HAP-1 (cell line): ENCODE measurements around the gene ARHGEF17.

Source experiments
- DNase-seq, 2 experiments: peaks; one replicate each; pipeline ENCODE4 v3.0.0-alpha.2; 2016 to 2020; ENCODE audit warnings: low spot score in 2 of 2
- H3K27me3 ChIP-seq: fragments of 250-450 bp; sonication (Bioruptor Pico); 2 replicates; pipeline ENCODE4 v1.5.1; 2020; ENCODE audit warnings: low read depth, mild to moderate bottlenecking, moderate library complexity
- H3K36me3 ChIP-seq: fragments of 250-450 bp; sonication (Bioruptor Pico); replicated peaks from 2 replicates; pipeline ENCODE4 v1.5.1; 2020; ENCODE audit warnings: mild to moderate bottlenecking
- H3K4me1 ChIP-seq: fragments of 250-450 bp; sonication (Bioruptor Pico); 2 replicates; pipeline ENCODE4 v1.5.1; 2020; ENCODE audit warnings: mild to moderate bottlenecking
- H3K4me3 ChIP-seq: fragments of 250-450 bp; sonication (Bioruptor Pico); 2 replicates; pipeline ENCODE4 v1.5.1; 2020; ENCODE audit warnings: mild to moderate bottlenecking, moderate library complexity
- H3K9me3 ChIP-seq: fragments of 250-450 bp; sonication (Bioruptor Pico); 2 replicates; pipeline ENCODE4 v1.5.1; 2020; ENCODE audit warnings: mild to moderate bottlenecking, moderate library complexity
- in situ Hi-C: fragments of 300-500 bp; cut with MboI; formaldehyde crosslinking; loops from 3 replicates; pipeline ENCODE4 v1.14.3; 2020; ENCODE audit warnings: low sequenced_read_pairs, inconsistent platforms, mixed read lengths

Gene ARHGEF17

DNA sequence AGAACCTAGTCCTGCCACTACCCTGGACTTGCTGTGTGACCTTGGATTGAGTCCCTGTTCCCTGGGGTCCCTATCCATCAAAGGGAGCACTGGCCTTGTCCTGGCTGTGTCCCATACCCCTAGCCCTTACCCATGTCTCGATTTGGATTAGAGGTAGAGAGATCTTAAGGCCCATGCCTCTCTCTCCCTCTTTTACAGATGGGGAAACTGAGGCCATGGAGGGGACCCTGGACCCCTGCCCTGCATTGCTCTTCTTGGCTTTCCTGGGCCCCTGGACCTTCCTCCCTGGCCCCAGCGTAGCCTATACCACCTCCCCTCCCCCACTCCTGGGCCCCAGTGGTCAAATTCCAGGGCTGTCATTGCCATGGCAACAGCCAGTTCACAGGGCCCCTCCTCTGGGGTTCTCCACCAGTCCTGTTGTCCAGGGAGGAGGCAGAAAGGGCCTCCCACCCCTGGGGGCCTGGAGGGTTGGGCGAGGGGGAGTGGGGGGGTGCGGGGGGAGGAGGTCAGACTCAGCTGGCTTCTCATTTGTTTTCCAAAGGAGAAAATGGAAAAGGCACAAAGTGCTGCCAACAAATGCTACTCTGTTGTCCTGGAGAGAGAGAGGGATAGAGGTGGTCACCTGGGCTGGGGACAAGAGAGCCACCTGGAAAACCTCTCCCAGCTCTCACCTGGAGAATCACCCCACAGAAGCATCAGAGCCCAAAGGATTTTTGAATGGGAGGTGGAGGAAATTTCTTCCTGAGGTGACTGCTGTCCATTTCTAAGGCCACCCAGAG, 23.3 kb downstream of the ARHGEF17 start:
- DNase-seq, result peak; percentile 25 to 80
- in situ Hi-C loops, result no loop called here
- Histone ChIP-seq H3K36me3 (no peaks in the 10 kb centered on the region), H3K4me3 (no peak overlapping the region), H3K9me3 (no peaks in the 10 kb centered on the region), H3K27me3 (no peaks in the 10 kb centered on the region), H3K4me1 (peaks cover 18% of the 10 kb centered on the region)

- in situ Hi-C loops, result no loop called here
- Histone ChIP-seq H3K4me3 (no peak overlapping the region), H3K27me3 (no peaks in the 10 kb centered on the region), H3K4me1 (peaks cover 18% of the 10 kb centered on the region), H3K9me3 (no peaks in the 10 kb centered on the region), H3K36me3 (no peaks in the 10 kb centered on the region)
- no peak for DNase-seq
These were observed 25.1 kb downstream of the ARHGEF17 start for GRCh38 chr11:73333173-73333572.

DNA sequence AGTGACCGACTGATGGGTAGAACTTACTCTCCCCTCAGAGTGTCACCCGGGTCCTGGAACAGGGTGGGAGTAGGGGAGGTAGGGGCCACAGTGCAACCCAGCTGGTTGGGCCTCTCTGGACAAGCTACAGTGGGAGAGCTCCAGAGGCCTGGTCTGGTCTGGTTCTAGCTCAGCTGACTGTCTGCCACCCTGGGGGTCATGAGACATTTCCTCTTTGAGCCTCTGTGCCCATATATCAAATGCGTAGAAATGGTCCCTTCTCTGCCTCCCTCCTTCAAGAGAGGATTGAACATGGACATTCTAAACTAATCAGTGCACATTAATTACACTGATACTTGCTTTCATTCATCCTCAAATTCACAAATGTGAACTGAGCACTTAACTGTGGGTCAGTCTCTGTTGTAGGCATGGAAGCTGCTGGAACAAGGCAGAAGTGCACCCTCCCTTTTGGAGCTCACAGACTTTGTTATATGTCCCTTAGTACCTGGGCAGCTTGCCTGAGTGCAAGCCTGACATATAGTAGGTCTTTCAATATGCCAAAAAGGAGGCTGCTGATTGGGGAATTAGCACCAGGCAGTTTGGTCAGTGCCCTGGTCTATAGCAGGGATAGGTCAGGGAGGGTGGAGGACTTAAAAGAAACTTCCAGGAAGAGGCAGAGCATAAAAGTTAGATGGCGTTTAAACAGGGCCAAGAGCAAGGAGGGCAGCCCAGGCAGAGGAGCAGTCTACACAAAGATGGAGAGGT, 25.7 kb downstream of the ARHGEF17 start:
- peaks cover 18% of the 10 kb centered on the region for H3K4me1 ChIP-seq
- DNase-seq, result no peak
- in situ Hi-C loops, result no loop called here
- H3K27me3 ChIP-seq, result no peaks in the 10 kb centered on the region
- H3K4me3 ChIP-seq, result no peak overlapping the region
- H3K36me3 ChIP-seq, result no peaks in the 10 kb centered on the region
- no peaks in the 10 kb centered on the region for H3K9me3 ChIP-seq

- Histone ChIP-seq H3K36me3 (no peaks in the 10 kb centered on the region), H3K4me1 (peaks cover 18% of the 10 kb centered on the region), H3K4me3 (no peak overlapping the region), H3K27me3 (no peaks in the 10 kb centered on the region), H3K9me3 (no peaks in the 10 kb centered on the region)
- DNase-seq, result no peak
- in situ Hi-C loops, result no loop called here
These were observed 26.5 kb downstream of the ARHGEF17 start for GRCh38 chr11:73334384-73335203.

DNA sequence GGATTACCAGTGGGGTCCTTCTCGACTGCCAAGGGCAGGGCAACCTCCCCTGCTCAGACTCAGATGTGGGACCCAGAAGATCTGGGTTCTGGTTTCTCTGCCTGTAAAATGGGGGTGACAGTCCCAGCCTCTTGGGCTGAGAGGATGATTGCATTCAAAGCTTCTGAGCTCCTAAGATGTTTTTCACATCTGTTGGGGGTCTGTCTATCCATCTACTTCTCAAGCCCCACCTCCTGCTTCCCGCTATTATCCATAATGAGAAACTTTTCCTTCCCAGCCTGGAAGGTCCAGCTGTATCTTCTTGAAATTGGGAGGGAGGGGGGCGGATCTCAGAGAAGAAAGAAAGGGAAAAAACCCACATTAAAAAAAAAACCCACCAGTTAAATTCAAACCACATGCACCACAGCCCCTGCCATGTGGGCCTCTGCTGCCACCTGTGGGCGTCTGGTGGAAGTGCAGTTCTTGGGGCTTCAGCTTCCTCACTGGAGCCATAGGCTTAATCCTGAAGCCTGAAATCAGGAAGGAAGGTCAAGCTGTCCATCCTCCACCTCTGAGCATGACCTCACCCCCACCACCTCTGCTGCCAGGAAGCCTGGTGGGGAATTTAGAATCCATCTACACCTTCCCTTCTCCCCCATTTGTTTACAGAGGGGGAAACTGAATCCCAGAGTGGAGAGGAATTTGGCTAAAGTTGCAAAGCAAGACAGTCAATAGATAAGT, 27.3 kb downstream of the ARHGEF17 start:
- in situ Hi-C loops, result no loop called here
- no peaks in the 10 kb centered on the region for H3K9me3 ChIP-seq
- DNase-seq, result peak; percentile 61 to 92
- no peaks in the 10 kb centered on the region for H3K27me3 ChIP-seq
- H3K4me3 ChIP-seq, result no peak overlapping the region
- H3K4me1 ChIP-seq, result peaks cover 18% of the 10 kb centered on the region
- H3K36me3 ChIP-seq, result no peaks in the 10 kb centered on the region

DNA sequence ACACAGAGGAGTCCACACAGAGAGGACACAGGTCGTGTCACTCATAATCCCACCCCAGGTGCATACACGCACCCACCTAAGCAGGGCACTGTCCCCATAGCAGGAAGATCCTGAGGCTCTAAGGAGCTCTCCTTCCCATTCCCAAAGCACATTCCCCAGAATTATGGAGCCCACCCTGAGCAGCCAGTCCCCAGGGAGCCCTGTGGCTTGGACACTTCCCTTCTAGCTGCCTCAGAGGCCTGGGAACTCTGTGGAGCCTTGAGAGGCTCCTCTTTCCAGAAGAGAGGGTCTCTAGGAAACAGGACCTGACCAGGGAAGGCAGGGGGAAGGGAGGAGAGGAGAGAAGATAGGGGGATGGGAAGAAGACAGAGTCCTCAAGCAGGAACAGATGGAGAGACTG, 29.8 kb downstream of the ARHGEF17 start:
- Histone ChIP-seq H3K4me3 (no peak overlapping the region), H3K4me1 (peaks cover 7% of the 10 kb centered on the region), H3K36me3 (no peaks in the 10 kb centered on the region), H3K27me3 (no peaks in the 10 kb centered on the region), H3K9me3 (no peaks in the 10 kb centered on the region)
- in situ Hi-C loops, result no loop called here
- no peak for DNase-seq

DNA sequence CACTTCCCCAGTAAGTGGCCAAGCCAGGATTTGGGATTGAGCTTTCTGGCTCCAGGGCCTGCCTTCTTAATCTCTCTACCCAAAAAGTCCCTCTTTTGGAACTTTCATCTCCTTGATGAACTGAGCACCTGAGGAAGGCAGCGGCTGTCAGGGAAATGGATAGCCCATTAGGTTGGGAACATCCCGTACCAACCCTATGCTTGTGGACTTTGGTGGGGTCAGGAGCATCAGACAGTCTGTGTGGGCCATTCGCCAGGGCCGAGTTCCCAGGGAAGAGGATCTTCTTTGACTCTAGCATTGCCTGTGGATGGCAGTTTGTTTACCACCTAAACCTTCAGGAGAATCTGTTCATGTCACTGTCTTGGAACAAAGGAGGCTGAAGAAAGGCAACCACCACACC, 30.2 kb downstream of the ARHGEF17 start:
- Histone ChIP-seq H3K4me3 (no peak overlapping the region), H3K36me3 (no peaks in the 10 kb centered on the region), H3K9me3 (no peaks in the 10 kb centered on the region), H3K27me3 (no peaks in the 10 kb centered on the region), H3K4me1 (peaks cover 7% of the 10 kb centered on the region)
- in situ Hi-C loops, result no loop called here
- DNase-seq, result no peak

- H3K4me1 ChIP-seq, result peaks cover 2% of the 10 kb centered on the region
- no peaks in the 10 kb centered on the region for H3K36me3 ChIP-seq
- DNase-seq, result no peak
- in situ Hi-C loops, result no loop called here
- no peaks in the 10 kb centered on the region for H3K27me3 ChIP-seq
- H3K9me3 ChIP-seq, result no peaks in the 10 kb centered on the region
- H3K4me3 ChIP-seq, result no peak overlapping the region
These were observed 32.1 kb downstream of the ARHGEF17 start for GRCh38 chr11:73340164-73340563.

DNA sequence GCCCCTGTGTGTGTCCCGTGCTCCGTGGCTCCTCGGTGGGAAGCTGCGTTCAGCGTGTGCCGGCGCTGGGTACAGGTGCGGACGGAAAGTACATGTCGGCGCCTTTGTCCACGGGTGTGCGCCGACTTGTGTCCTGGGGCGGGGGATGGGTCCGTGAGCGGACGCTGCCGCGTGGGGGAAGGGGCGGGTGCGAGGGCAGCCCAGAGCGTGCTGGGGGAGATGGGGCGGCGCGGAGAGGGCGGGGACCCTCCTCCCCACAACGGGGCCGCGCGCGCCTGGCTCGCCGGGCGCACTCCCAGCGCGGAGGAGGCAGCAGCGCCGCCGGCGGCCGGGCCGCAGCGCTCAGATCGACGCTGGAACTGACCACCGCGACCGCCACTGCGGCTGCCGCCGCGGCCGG, 34.6 kb downstream of the ARHGEF17 start:
- Histone ChIP-seq H3K4me1 (no peaks in the 10 kb centered on the region), H3K4me3 (no peak overlapping the region), H3K36me3 (no peaks in the 10 kb centered on the region), H3K27me3 (no peaks in the 10 kb centered on the region), H3K9me3 (no peaks in the 10 kb centered on the region)
- in situ Hi-C loops, result no loop called here
- DNase-seq, result no peak

DNA sequence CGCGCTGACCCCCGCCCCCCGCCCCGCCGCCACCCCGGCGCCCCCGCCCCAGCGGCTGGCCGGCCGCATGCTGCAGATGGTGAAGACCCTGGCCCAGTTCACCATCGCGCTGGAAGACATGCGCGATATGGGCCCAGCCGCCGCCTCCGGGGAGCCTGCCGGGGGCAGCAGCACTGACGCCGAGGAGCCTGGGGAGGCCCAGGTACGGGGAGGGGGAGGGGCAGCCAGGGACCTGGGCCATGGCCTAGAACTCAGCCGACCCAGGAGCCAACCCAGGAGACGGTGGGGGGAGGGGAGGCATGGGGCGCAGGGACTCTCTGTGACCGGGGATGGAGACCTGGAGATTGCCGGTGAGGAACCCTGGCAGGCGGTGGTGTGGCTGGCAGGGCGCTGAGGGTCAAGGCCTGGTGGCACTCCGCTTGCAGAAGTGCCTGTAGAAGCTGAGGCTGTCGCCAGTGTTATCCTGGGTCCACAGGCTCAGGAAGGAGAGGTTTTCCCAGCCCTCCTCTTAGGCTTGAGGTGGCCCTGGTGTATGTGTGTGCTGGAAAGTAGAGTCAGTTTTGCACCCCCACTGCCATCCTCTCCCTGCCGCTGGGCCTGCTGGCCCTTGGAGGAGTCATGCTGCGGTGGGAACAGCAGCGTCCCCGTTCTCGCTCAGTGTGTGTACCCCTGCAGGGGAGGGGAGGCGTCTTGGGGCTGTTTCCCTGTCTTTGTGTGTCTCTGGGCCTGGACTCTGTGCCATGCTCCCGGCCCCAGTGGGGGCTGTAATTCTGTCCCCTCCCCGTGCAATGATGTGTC, 35.2 kb downstream of the ARHGEF17 start:
- Histone ChIP-seq H3K4me1 (no peaks in the 10 kb centered on the region), H3K9me3 (no peaks in the 10 kb centered on the region), H3K4me3 (no peak overlapping the region), H3K27me3 (no peaks in the 10 kb centered on the region), H3K36me3 (no peaks in the 10 kb centered on the region)
- in situ Hi-C loops, result no loop called here
- DNase-seq, result no peak

DNA sequence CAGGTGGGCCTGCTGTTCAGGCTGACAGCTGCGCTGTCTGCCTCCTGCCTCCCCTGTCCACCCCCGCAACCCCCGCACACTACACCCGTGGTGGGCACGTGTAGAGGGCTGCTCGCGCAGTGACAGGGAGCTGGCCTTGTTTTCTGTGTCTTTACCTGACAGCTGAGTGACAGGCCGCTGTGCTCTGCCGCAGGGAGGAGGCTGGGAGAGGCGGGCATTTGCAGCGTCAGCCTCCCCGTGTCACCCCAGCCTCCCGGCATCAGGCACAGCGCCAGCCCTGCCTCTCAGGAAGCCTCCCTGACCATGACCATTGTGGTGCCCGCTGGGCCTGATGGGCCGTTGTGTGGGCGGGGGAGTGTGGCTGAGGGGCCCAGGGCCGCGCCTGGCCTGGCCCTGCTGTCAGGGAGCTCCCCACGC, 36.1 kb downstream of the ARHGEF17 start:
- Histone ChIP-seq H3K4me3 (no peak overlapping the region), H3K4me1 (no peaks in the 10 kb centered on the region), H3K27me3 (no peaks in the 10 kb centered on the region), H3K36me3 (no peaks in the 10 kb centered on the region), H3K9me3 (no peaks in the 10 kb centered on the region)
- in situ Hi-C loops, result no loop called here
- DNase-seq, result no peak

GRCh38 chr11:73345481-73346160, 37.5 kb downstream of the ARHGEF17 start:
- no peaks in the 10 kb centered on the region for H3K9me3 ChIP-seq
- no peaks in the 10 kb centered on the region for H3K4me1 ChIP-seq
- no peak overlapping the region for H3K4me3 ChIP-seq
- H3K36me3 ChIP-seq, result no peaks in the 10 kb centered on the region
- no peaks in the 10 kb centered on the region for H3K27me3 ChIP-seq
- in situ Hi-C loops, result no loop called here
- DNase-seq, result no peak
